ENCODE results near the gene EP400.

DNA sequence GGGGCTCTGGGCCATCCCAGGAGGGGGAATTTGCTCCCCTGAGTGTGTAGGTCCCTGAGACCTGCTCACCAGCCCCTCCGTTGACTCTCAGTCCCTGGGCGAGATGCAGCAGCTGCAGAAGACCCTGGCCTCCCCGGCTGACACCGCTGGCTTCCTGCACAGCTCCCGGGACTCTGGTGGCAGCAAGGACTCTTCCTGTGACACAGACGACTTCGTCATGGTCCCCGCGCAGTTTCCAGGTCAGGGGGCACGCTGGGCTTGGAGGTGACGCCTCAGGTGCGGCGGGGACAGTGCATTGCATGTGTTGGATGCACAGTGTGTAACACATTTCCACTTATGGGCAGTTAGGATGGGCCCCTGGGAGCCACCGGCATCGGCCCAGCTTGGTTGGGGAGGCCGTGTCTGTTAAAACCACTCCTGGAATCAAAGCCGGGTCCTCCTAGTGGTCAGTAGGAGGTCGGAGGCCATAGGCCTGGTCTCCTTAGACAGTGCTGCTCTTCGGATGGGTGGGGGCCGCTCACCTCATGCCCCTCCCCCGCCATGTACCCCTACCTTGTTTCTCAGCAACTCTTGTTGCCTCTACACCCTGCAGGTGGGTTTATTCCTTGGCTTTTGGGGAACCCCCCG lies 37.8 kb upstream of the EP400 start:
- no peak for TF ChIP-seq EZH2 (IDR thresholded peaks at IDR 0.05; ENCODE audit: borderline replicate concordance)
- TF ChIP-seq, protein P1, sequence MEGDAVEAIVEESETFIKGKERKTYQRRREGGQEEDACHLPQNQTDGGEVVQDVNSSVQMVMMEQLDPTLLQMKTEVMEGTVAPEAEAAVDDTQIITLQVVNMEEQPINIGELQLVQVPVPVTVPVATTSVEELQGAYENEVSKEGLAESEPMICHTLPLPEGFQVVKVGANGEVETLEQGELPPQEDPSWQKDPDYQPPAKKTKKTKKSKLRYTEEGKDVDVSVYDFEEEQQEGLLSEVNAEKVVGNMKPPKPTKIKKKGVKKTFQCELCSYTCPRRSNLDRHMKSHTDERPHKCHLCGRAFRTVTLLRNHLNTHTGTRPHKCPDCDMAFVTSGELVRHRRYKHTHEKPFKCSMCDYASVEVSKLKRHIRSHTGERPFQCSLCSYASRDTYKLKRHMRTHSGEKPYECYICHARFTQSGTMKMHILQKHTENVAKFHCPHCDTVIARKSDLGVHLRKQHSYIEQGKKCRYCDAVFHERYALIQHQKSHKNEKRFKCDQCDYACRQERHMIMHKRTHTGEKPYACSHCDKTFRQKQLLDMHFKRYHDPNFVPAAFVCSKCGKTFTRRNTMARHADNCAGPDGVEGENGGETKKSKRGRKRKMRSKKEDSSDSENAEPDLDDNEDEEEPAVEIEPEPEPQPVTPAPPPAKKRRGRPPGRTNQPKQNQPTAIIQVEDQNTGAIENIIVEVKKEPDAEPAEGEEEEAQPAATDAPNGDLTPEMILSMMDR (IDR thresholded peaks at IDR 0.05; ENCODE audit: poor library complexity), result no peak
